ENCODE results near the gene UBXN1.

Gene UBXN1

DNA sequence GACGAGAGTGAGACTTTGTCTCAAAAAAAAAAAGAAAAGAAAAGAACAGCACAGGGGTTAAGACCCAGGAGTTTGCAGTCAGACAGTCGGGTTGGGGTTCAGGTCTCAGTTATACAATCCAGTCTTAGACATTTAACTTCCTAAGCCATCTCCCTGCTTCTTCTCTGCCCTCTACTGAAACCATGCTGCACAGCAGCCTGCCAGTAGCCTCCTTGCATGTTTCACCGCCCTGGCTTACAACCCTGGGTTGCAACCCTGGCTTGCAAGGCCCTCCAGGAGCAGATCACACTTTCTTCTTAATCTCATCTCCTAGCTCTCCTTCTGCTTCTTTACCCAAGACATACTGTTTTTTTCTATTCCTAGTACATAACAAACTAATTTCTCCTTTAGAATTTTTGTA lies 51.2 kb downstream of the UBXN1 start:
- no peak for DNase-seq
